Smooth muscle cell of the brain vasculature (primary cell): ENCODE data around the gene GRHL1.
"Not testable (repeated sequence)": the region's sequence is repeated elsewhere in the genome, so short reads cannot be mapped to it uniquely, and the experiment has no call there.

Experiments used
- DNase-seq: peaks from one replicate; pipeline ENCODE4 v3.0.0-alpha.2; 2012; ENCODE audit warnings: low read depth, low spot score

GRHL1 gene

GRCh38 chr2:10009271-10009810, 57.8 kb downstream of the GRHL1 start:
- no peak for DNase-seq

- DNase-seq = no peak
Observed at GRCh38 chr2:10009811-10010781, 58.6 kb downstream of the GRHL1 start.

DNA sequence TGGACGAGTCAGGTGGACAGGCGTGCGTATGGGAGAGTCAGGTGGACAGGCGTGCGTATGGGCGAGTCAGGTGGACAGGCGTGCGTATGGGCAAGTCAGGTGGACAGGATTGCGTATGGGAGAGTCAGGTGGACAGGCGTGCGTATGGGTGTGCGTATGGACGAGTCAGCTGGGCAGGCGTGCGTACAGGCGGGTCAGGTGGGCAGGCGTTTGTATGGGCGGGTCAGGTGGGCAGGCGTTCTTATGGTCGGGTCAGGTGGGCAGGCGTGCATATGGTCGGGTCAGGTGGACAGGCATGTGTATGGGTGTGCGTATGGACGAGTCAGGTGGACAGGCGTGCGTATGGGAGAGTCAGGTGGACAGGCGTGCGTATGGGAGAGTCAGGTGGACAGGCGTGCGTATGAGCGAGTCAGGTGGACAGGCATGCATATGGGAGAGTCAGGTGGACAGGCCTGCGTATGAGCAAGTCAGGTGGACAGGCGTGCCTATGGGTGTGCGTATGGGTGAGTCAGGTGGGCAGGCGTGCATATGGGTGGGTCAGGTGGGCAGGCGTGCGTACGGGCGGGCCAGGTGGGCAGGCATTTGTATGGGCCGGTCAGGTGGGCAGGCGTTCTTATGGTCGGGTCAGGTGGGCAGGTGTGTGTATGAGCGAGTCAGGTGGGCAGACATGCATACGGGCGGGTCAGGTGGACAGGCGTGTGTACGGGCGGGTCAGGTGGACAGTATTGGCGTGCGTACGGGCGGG, 59.5 kb downstream of the GRHL1 start:
- DNase-seq = not testable (repeated sequence)

DNA sequence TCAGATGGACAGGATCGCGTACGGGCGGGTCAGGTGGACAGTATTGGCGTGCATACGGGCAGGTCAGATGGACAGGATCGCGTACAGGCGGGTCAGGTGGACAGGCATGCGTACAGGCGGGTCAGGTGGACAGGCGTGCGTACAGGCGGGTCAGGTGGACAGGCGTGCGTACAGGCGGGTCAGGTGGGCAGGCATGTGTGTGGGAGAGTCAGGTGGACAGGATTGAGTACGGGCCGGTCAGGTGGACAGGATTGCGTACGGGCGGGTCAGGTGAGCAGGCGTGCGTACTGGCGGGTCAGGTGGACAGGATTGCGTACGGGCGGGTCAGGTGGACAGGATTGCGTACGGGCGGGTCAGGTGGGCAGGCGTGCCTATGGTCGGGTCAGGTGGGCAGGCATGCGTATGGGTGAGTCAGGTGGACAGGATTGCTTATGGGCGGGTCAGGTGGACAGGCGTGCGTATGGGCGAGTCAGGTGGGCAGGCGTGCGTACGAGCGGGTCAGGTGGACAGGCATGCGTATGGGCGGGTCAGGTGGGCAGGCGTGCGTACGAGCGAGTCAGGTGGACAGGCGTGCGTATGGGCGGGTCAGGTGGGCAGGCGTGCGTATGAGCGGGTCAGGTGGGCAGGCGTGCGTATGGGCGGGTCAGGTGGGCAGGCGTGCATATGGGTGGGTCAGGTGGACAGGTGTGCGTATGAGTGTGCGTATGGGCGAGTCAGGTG, 60.3 kb downstream of the GRHL1 start:
- DNase-seq = not testable (repeated sequence)

- DNase-seq = not testable (repeated sequence)
Observed at GRCh38 chr2:10012366-10012962, 61.0 kb downstream of the GRHL1 start.

DNA sequence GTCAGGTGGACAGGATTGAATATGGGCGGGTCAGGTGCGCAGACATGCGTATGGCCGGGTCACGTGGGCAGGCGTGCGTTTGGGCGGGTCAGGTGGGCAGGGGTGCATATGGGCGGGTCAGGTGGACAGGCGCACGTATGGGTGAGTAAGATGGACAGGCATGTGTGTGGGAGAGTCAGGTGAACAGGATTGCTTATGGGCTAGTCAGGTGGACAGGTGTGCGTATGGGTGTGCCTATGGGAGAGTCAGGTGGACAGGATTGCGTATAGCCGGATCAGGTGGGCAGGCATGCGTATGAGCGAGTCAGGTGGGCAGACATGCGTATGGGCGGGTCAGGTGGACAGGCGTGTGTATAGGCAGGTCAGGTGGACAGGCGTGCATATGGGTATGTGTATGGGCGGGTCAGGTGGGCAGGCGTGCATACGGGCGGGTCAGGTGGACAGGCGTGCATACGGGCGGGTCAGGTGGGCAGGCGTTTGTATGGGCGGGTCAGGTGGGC, 61.5 kb downstream of the GRHL1 start:
- no peak for DNase-seq

GRCh38 chr2:10013651-10014417, 62.3 kb downstream of the GRHL1 start:
- not testable (repeated sequence) for DNase-seq

GRCh38 chr2:10014418-10015190, 63.1 kb downstream of the GRHL1 start:
- no peak for DNase-seq

GRCh38 chr2:10015376-10015989, 64.0 kb downstream of the GRHL1 start:
- DNase-seq = not testable (repeated sequence)

GRCh38 chr2:10016001-10016801, 64.7 kb downstream of the GRHL1 start:
- DNase-seq = no peak

- no peak for DNase-seq
Observed at GRCh38 chr2:10016802-10017258, 65.3 kb downstream of the GRHL1 start.

GRCh38 chr2:10017313-10017941, 65.9 kb downstream of the GRHL1 start:
- DNase-seq = no peak

- DNase-seq = no peak
Observed at GRCh38 chr2:10019174-10019573, 67.7 kb downstream of the GRHL1 start.

DNA sequence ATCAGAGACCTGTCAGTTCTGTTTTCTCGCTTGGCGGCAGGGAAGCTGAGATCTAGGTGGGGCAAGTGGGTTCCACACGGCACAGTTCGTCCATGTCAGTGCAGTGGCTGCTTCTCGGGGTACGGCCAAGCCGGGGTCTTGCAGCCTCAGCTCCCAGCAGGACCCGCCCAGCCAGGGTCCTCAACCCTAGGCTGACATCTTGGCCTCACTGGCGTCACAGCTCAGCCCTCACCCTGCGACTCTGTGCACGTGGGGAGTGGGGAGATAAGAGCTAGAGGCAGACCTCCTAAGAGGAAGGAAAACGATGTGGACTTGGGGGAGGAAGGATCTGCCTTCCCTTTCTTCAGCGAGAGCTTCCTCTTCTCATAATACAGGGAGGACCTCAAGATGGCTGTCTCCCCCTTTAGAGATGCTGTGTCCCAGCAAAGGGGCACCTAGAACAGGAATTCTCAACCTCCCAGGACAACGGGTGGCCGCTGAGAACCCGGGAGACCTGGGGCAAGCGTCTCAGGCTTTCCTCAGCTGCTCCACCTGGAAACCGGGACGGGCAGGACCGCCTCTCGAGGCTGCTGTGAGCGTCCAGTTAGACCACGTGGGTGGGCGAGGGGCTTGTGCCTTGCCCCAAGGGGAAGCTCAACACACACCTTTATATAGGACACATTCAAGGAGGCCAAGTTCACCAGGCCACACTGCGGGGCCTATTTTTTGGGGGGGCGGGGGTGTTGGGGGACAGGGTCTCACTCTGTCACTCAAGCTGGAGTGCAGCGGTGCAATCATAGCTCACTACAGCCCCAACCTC, 68.3 kb downstream of the GRHL1 start:
- no peak for DNase-seq

GRCh38 chr2:10022041-10022421, 70.5 kb downstream of the GRHL1 start:
- DNase-seq = no peak

DNA sequence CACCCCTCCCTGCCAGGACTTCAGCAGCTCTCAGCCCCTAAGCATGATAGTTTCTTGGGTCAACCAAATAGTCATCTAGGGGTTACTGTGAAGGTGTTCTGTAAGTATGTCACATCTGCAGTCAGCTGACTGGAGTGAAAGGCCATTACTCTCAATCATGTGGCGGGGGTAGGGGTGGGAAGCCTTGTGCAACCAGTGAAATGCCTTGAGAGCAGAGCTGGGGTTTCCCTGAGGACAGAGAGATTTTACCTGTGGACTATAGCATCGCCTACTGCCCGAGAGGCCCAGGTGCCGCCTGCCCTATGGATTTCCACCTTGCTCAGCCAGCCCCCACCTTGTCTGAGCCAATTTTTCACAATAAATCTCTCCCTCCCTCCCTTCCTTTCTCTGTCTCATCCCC, 71.0 kb downstream of the GRHL1 start:
- DNase-seq = no peak
